HG03354 (cell line): ENCODE data around the gene MAP3K7CL.

Experiments
- ATAC-seq: cut with Tn5 transposase; IDR thresholded peaks from one replicate; pipeline ENCODE4 v1.9.1; 2021; ENCODE audit warnings: mild to moderate bottlenecking; ENCODE audit not compliant: unreplicated experiment, poor library complexity, severe bottlenecking

Gene MAP3K7CL

DNA sequence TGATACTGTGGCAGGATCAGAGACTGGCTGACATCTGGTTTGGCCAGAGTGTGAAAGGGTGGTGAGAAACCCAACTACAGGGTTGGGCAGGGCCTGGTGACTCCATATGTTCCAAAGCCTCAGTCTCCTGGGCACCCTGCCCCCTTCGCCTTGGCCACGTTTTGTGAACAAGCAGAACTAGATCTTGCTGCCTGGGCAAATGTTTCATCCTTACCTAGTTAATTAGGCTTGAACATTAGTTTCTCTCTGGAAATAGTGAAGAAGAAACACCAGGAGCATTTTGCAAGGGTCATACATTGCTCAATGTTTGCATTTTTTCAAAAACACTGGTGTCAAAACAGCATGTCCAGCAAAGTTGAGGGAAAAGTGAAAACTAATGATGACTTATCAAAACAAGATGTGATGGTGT lies 60.5 kb downstream of the MAP3K7CL start:
- no peak for ATAC-seq

- ATAC-seq: no peak
Measured at GRCh38 chr21:29193072-29193471, 62.6 kb downstream of the MAP3K7CL start.

GRCh38 chr21:29193901-29194300 lies 63.5 kb downstream of the MAP3K7CL start:
- ATAC-seq: no peak

DNA sequence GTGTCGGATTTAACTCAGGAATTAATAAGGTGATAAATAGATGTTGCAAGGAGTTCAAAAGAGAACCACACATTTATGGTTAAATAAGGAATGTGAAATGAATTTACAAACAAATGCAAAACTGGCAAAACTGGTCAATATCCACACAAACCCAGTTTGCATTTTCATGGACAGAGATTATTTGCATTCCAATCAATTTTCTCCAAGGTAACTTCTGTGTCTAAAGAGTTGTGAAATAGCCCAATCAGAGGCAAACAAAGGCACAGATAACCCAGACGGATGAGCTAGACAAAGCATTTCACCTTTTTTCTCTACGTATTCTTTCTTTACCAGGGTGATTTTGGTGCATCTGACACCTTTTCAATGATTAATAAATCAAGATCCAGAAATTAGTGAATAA lies 63.9 kb downstream of the MAP3K7CL start:
- no peak for ATAC-seq

- no peak for ATAC-seq
Measured at GRCh38 chr21:29194847-29195246, 64.4 kb downstream of the MAP3K7CL start.

DNA sequence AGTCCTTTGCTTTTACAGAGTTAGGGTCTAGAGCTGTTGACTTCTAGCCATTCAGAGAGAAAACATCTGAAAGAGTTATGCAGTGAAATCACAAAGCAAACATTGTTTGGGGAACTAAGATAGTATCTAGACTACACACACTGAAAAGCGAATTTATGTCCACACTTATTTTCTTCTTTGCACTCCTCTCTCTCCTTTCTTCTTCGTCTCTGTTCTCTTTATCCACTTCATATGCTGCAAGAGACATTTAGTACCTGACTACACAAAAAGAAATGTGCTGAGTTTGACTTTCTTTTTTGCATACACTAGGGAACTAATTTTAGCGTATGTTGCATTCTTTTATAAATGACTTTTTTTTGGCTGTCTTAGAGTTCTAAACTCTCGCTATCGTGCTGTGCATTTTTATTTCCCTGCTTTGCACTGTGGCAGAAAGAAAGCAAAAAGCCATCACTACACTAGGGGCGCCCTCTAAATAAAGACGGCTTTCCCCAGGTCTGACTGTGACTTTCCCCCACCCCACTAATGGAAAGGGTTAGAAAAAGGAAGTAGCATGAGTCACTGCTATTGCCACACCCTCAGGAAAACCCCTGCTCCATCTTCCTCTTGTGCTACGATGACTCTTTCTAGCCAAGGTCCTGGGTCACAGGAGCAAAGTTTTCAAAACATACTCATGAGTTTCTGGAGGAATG lies 65.7 kb downstream of the MAP3K7CL start:
- ATAC-seq: peak; percentile 97

- peak; percentile 29 for ATAC-seq
Measured at GRCh38 chr21:29196670-29197191, 66.3 kb downstream of the MAP3K7CL start.

DNA sequence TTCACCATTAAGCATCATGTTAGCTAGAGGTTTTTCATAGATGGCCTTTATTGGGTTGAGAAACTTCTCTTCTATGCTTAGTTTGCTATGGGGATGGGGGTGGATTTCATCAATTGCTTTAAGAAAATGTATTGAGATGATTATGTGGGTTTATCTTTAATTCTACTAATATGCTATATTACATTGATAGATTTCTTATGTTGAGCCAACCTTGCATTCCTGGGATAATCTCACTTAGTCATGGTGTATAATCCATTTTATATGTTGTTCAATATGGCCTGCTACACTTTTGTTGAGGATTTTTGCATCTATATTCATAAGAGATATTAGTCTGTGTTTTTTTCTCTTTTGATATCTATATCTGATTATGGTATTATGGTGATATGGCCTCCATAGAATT lies 70.7 kb downstream of the MAP3K7CL start:
- ATAC-seq: no peak

- no peak for ATAC-seq
Measured at GRCh38 chr21:29205009-29205408, 74.6 kb downstream of the MAP3K7CL start.

- no peak for ATAC-seq
Measured at GRCh38 chr21:29205988-29206387, 75.5 kb downstream of the MAP3K7CL start.

DNA sequence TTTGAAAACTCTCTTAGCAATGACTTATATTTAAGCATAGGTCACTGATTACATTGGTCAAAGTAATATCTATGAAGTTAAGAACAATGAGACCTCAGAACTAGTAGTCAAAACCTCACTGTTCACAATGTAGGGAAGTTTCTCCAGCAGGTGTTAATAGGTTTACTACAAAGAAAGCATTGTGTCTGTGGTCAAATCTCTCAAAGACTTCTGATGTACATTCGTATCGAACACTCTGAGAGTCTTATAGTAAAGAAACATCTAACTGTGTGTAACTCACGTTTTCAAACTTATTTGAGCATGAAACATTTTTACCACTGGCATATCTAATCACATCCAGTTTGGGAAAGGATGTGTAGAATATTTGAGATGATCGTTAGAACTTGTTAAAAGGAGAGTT lies 76.0 kb downstream of the MAP3K7CL start:
- no peak for ATAC-seq

DNA sequence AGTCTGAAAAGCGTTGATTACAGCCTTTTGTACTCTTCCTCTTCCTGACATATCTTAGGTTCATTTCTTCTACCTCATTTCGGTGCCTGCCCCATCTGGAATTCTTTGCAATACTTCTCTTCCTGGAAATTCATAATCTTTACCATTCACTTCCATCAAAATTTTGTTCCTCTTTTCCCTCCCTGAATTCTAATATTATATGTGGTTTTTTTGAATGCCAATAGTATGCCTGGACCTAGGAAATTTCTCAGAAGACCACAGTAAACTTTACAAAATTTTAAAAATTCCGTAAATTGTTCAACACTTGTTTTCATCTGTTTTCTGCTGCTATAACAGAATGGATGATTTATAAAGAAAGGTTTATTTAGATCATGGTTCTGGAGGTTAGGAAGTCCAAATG lies 76.8 kb downstream of the MAP3K7CL start:
- no peak for ATAC-seq

DNA sequence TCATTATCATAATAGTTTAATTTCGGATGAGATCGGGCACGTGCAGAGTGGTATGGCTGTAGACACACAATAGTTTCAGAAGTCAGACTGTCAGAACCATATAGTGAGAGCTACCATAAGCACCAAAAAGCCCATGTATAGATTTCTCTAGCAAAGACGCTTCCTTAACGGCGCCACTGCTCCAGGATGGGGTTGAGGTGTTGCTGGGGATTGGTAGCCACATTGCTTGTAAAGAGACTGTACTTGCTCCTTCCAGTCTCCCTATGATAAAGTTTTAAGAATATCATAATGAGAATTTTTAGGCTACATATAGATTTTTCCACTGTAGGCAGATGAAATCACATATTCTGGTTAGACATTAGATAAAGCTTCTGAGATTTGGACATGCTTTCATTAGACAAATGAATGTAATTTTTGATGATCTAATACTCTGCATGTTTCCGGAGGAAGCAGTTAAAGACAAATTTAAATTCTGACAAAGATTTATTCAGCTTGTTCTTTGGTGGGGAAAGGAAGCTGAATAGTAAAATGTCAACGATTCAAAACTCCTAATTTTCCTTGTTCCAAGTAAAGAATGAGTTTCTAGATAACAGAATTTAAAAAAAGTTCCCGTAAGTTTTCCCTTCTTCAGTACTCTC lies 77.7 kb downstream of the MAP3K7CL start:
- no peak for ATAC-seq

- no peak for ATAC-seq
Measured at GRCh38 chr21:29208682-29209059, 78.2 kb downstream of the MAP3K7CL start.

- no peak for ATAC-seq
Measured at GRCh38 chr21:29209696-29210095, 79.3 kb downstream of the MAP3K7CL start.

DNA sequence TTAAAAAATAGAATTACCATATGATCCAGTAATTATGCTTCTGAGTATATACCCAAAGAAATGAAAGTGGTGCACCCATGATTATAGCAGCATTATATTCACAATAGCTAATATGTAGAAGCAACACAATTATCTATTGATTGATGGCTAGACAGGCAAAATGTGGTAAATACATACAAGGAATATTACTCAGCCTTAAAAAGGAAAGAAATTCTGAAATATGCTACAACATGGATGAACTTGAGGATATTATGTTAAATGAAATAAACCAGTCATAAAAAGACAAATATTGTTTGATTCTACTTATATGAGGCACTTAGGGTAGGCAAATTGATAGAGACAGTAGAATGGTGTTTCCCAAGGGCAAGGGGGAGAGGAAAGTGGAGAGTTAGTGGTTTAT lies 80.8 kb downstream of the MAP3K7CL start:
- ATAC-seq: no peak

DNA sequence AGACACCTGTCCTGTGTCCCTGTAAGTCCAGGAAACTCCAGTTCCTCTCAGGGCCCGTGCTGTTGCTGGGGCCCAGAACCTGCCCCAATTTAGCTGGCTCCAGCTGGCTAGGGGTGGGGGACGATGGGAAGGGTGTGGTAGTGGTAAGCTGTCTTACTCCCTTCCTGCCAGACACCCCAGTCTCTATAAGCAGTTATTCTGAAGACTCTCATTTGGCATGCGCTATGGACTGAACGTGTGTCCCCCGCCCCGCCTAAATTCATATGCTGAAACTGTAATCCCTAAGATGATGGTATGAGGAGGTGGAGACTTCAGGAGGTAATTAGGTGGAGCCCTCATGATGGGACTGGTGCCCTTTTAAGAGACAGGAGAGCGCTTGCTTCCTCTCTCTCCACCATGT lies 82.0 kb downstream of the MAP3K7CL start:
- ATAC-seq: no peak

DNA sequence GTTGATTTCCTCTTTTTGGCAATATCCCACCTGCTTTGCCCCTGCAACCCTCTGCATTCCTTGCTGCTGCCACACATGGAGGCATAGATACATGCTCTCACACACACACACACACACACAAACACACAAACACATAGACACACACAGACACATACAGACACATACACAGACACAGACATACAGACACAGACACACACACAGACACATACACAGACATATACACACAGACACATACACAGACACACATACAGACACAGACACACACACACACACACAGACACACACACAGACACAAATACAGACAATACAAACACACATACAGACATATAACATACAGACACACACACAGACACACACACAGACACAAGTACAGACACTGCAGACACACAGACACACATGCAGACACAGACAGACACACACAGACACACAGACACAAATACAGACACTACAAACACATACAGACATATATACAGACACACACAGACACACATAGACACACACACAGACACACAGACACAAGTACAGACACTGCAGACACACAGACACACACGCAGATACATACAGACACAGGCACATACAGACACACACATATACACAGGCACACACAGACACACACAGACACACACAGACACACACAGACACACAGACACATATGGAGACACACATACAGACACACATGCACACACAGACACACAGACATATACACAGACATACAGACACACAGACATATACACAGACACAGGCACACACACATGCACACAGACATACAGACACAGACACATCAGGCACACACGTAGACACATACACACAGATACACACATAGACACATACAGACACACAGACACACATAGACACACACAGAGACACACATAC lies 83.3 kb downstream of the MAP3K7CL start:
- ATAC-seq: no peak

- ATAC-seq: no peak
Measured at GRCh38 chr21:29215709-29216108, 85.3 kb downstream of the MAP3K7CL start.

GRCh38 chr21:29217818-29218291 lies 87.4 kb downstream of the MAP3K7CL start:
- no peak for ATAC-seq
